WERI-Rb-1 (cell line): Measurements from ENCODE around the gene SEMA5A.

ENCODE experiments used
- DNase-seq: peaks from one replicate; pipeline ENCODE4 v3.0.0-alpha.2; 2020
- H3K27ac ChIP-seq: fragments of 250-450 bp; sonication (Bioruptor Pico); 2 replicates; pipeline ENCODE4 v1.5.1; 2020; ENCODE audit warnings: mild to moderate bottlenecking, moderate library complexity
- H3K27me3 ChIP-seq: fragments of 250-450 bp; sonication (Bioruptor Pico); 2 replicates; pipeline ENCODE4 v1.5.1; 2021; ENCODE audit warnings: mild to moderate bottlenecking, low read depth, moderate library complexity; ENCODE audit not compliant: insufficient read depth, severe bottlenecking
- H3K36me3 ChIP-seq: fragments of 250-450 bp; sonication (Bioruptor Pico); 2 replicates; pipeline ENCODE4 v1.5.1; 2020; ENCODE audit warnings: mild to moderate bottlenecking, moderate library complexity
- H3K4me3 ChIP-seq: 2 replicates; pipeline ENCODE4 v1.5.1; 2011; ENCODE audit warnings: low read depth, mild to moderate bottlenecking, control low read depth, low read length
- H3K9me3 ChIP-seq: fragments of 250-450 bp; sonication (Bioruptor Pico); 2 replicates; pipeline ENCODE4 v1.5.1; 2021; ENCODE audit warnings: mild to moderate bottlenecking, moderate library complexity; ENCODE audit not compliant: severe bottlenecking
- TF ChIP-seq, protein P1 (sequence below): IDR thresholded peaks from 2 replicates; pipeline ENCODE4 v1.5.1; 2011; ENCODE audit warnings: low read depth, mild to moderate bottlenecking, control low read depth, inconsistent platforms, low read length

SEMA5A gene

DNA sequence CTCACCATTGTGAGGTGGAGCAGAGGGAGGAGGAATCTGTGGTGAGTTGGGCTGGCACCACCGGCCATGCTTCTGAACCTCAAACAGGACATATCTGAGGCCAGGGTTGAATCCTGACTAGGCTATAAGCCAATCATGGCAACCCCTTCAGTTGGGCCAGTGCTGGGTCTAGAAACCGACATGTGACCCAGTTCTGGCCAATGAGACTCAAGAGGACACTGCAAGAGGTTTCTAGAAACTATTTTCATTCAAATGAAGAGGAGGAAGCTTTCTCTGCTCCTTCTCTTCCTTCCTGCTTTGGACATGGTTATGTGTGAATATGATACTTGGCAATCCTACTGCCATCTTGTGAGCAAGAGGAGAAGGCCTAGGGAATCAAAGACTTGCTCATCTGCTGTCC is 417.7 kb downstream of the SEMA5A start:
- Histone ChIP-seq H3K27ac (no peak overlapping the region), H3K9me3 (no peaks in the 10 kb centered on the region), H3K4me3 (no peak overlapping the region), H3K27me3 (no peaks in the 10 kb centered on the region), H3K36me3 (no peaks in the 10 kb centered on the region)
- TF ChIP-seq, protein P1, sequence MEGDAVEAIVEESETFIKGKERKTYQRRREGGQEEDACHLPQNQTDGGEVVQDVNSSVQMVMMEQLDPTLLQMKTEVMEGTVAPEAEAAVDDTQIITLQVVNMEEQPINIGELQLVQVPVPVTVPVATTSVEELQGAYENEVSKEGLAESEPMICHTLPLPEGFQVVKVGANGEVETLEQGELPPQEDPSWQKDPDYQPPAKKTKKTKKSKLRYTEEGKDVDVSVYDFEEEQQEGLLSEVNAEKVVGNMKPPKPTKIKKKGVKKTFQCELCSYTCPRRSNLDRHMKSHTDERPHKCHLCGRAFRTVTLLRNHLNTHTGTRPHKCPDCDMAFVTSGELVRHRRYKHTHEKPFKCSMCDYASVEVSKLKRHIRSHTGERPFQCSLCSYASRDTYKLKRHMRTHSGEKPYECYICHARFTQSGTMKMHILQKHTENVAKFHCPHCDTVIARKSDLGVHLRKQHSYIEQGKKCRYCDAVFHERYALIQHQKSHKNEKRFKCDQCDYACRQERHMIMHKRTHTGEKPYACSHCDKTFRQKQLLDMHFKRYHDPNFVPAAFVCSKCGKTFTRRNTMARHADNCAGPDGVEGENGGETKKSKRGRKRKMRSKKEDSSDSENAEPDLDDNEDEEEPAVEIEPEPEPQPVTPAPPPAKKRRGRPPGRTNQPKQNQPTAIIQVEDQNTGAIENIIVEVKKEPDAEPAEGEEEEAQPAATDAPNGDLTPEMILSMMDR, result no peak
- no peak for DNase-seq

DNA sequence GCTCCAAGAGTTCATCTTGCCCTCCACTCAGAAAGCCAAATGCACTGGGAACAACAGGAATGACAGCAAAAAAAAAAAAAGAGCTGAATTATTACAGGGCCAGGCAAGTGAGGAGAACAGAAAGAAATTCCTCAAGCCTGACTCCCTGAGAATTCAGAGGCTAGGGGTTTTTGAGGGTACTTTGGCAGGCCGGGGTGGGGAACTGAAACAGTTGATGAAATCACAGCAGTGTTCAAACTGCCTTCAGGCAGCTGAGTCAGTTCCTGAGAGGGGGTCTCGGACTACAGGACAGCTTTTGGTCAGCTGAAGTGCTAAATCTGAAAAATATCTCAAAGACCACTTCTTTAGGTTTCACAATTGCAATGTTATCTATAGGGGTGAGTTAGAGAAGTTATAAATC is 419.4 kb downstream of the SEMA5A start:
- TF ChIP-seq, protein P1, result no peak
- Histone ChIP-seq H3K9me3 (no peaks in the 10 kb centered on the region), H3K27me3 (no peaks in the 10 kb centered on the region), H3K27ac (no peak overlapping the region), H3K36me3 (no peaks in the 10 kb centered on the region), H3K4me3 (no peak overlapping the region)
- no peak for DNase-seq

DNA sequence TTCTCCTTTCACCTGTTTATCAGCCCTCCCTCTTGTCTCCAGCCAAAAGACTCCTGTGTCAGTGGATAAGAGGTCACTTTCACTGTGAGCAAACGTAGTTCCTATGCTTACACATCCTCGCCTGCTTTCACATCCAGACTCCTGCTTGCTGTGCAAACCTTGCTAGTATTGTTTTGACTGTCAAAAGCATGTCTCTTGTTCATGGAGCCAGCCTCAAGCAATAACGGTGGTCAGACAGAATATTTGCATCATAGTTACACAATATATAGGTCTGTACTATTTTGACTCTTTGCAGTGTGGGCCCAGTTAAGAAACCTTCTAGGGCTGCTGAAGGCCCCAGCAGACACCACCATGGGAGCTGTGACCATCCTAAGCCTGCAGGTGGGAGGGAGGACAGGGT is 420.0 kb downstream of the SEMA5A start:
- no peaks in the 10 kb centered on the region for H3K9me3 ChIP-seq
- H3K36me3 ChIP-seq, result no peaks in the 10 kb centered on the region
- H3K27ac ChIP-seq, result no peak overlapping the region
- no peaks in the 10 kb centered on the region for H3K27me3 ChIP-seq
- no peak overlapping the region for H3K4me3 ChIP-seq
- TF ChIP-seq, protein P1, result no peak
- DNase-seq, result no peak

DNA sequence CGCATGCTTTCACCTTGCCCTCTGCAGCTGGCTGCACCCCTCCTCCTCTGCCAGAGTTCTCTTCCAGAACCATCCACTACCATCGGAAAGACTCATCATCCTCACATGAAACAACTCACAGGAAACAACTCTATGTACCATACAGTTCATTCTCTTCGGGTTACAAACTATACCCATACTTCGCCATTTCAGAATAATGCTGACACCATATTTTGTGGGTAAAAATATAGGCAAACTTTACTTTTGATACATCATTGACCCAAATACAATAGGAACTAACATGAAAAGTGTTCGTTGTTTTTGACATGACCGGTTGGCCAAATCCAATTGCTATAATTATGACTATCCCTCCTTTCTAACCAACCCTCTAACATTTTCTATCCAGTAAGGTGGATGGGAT is 421.0 kb downstream of the SEMA5A start:
- no peak overlapping the region for H3K27ac ChIP-seq
- TF ChIP-seq, protein P1, result no peak
- H3K27me3 ChIP-seq, result no peaks in the 10 kb centered on the region
- H3K4me3 ChIP-seq, result no peak overlapping the region
- no peaks in the 10 kb centered on the region for H3K9me3 ChIP-seq
- no peak for DNase-seq
- H3K36me3 ChIP-seq, result no peaks in the 10 kb centered on the region

DNA sequence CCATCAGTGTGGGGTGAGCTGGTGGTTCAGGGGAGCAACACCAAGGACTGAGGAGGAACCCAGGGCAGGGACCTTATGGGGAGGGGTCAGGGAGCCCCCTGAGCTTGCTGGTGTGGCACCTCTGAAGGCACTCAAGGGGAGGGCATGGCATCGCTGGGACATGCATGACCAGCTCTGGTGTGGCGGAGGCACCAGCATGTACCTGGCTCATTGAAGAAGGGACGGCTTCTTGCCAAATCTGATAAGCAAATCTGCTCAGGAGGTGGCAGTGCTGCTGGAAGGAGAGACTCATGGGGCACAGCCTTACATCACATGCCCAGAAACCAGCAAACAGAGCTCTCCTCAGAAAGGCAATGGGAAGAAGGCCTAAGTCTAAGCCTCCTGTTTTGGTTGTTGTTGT is 421.8 kb downstream of the SEMA5A start:
- H3K36me3 ChIP-seq, result no peaks in the 10 kb centered on the region
- TF ChIP-seq, protein P1, result no peak

DNA sequence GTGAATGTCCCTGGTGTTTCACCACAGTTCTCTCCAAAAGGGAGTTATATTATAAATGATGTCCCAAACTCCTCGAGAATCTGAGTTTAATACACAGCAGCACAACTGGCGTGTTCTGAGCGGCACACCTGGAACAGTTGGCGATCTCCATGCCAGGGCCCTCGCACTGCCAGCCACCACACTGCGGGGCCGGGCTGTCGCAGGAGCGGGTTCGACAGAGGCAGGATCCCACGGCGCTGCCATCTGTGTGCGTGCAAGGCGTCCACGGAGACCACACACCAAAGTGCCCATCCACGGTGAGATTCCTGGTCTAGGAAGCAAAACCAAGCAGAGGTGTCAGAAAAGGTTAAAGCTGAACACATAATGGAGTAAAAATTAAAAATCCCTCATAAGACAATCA is 423.3 kb downstream of the SEMA5A start:
- Histone ChIP-seq H3K4me3 (no peak overlapping the region), H3K27ac (no peak overlapping the region), H3K36me3 (no peaks in the 10 kb centered on the region), H3K27me3 (no peaks in the 10 kb centered on the region), H3K9me3 (no peaks in the 10 kb centered on the region)
- DNase-seq, result no peak
- TF ChIP-seq, protein P1, result no peak

More for the DNA sequence above, 421.8 kb downstream of the SEMA5A start:
- H3K9me3 ChIP-seq, result no peaks in the 10 kb centered on the region
- no peaks in the 10 kb centered on the region for H3K27me3 ChIP-seq
- H3K27ac ChIP-seq, result no peak overlapping the region
- no peak overlapping the region for H3K4me3 ChIP-seq
- no peak for DNase-seq
